Measurements from ENCODE around the gene PCGF2.
A peak's percentile ranks its signal among the peaks of the same experiment; 100 is the strongest.

PCGF2 gene

GRCh38 chr17:38751808-38752307 lies 3.7 kb upstream of the PCGF2 start:
- H3K4me1 ChIP-seq (ENCODE audit: control insufficient read depth, insufficient read depth, low read length) = peaks cover 48% of the 10 kb centered on the region
- peaks cover 3 to 10% of the 10 kb centered on the region in 2 donors for H3K27me3 ChIP-seq (ENCODE audit: control insufficient read depth in 1 of 2, insufficient read depth in 2 of 2, low read length in 2 of 2)
- H3K9ac ChIP-seq (ENCODE audit: low read length in 2 of 2) = peak overlapping the region; percentile 51 to 61
- peaks cover 7 to 8% of the 10 kb centered on the region in 2 donors for H3K36me3 ChIP-seq (ENCODE audit: control insufficient read depth in 2 of 2, insufficient read depth in 2 of 2, low read length in 2 of 2)
- no peaks in the 10 kb centered on the region for H3K9me3 ChIP-seq (ENCODE audit: control insufficient read depth in 2 of 2, low read length in 2 of 2)
- peak overlapping the region; percentile 85 for H3K27ac ChIP-seq (ENCODE audit: low read length)
- peak overlapping the region; percentile 85 to 99 for H3K4me3 ChIP-seq (ENCODE audit: low read length in 2 of 2)

- H3K36me3 ChIP-seq (ENCODE audit: control insufficient read depth in 2 of 2, insufficient read depth in 2 of 2, low read length in 2 of 2) = peaks cover 6 to 7% of the 10 kb centered on the region in 2 donors
- no peaks in the 10 kb centered on the region for H3K9me3 ChIP-seq (ENCODE audit: control insufficient read depth in 2 of 2, low read length in 2 of 2)
- peaks cover 53% of the 10 kb centered on the region for H3K4me1 ChIP-seq (ENCODE audit: control insufficient read depth, insufficient read depth, low read length)
- no peak overlapping the region for H3K9ac ChIP-seq (ENCODE audit: low read length in 2 of 2)
- H3K27ac ChIP-seq (ENCODE audit: low read length) = no peak overlapping the region
- peak overlapping the region in 1 of 2 donors; percentile 99 for H3K4me3 ChIP-seq (ENCODE audit: low read length in 2 of 2)
- peaks cover 3 to 10% of the 10 kb centered on the region in 2 donors for H3K27me3 ChIP-seq (ENCODE audit: control insufficient read depth in 1 of 2, insufficient read depth in 2 of 2, low read length in 2 of 2)
Observed at GRCh38 chr17:38751144-38751807, 3.1 kb upstream of the PCGF2 start.

GRCh38 chr17:38750312-38751121 lies 2.4 kb upstream of the PCGF2 start:
- no peak overlapping the region for H3K9ac ChIP-seq (ENCODE audit: low read length in 2 of 2)
- no peaks in the 10 kb centered on the region for H3K36me3 ChIP-seq (ENCODE audit: control insufficient read depth in 2 of 2, insufficient read depth in 2 of 2, low read length in 2 of 2)
- H3K9me3 ChIP-seq (ENCODE audit: control insufficient read depth in 2 of 2, low read length in 2 of 2) = no peaks in the 10 kb centered on the region
- H3K4me3 ChIP-seq (ENCODE audit: low read length in 2 of 2) = peak overlapping the region; percentile 66 to 75
- peak overlapping the region; percentile 74 for H3K27ac ChIP-seq (ENCODE audit: low read length)
- H3K27me3 ChIP-seq (ENCODE audit: control insufficient read depth in 1 of 2, insufficient read depth in 2 of 2, low read length in 2 of 2) = peaks cover 3 to 10% of the 10 kb centered on the region in 2 donors
- H3K4me1 ChIP-seq (ENCODE audit: control insufficient read depth, insufficient read depth, low read length) = peaks cover 59% of the 10 kb centered on the region

- Histone ChIP-seq H3K4me3 (ENCODE audit: low read length in 2 of 2) (peak overlapping the region; percentile 66 to 75), H3K4me1 (ENCODE audit: control insufficient read depth, insufficient read depth, low read length) (peaks cover 59% of the 10 kb centered on the region), H3K9me3 (ENCODE audit: control insufficient read depth in 2 of 2, low read length in 2 of 2) (no peaks in the 10 kb centered on the region), H3K9ac (ENCODE audit: low read length in 2 of 2) (peak overlapping the region in 1 of 2 donors; percentile 66), H3K36me3 (ENCODE audit: control insufficient read depth in 2 of 2, insufficient read depth in 2 of 2, low read length in 2 of 2) (no peaks in the 10 kb centered on the region), H3K27me3 (ENCODE audit: control insufficient read depth in 1 of 2, insufficient read depth in 2 of 2, low read length in 2 of 2) (peaks cover 3 to 10% of the 10 kb centered on the region in 2 donors), H3K27ac (ENCODE audit: low read length) (peak overlapping the region; percentile 74)
Observed at GRCh38 chr17:38750044-38750311, 1.8 kb upstream of the PCGF2 start.

- Histone ChIP-seq H3K27me3 (ENCODE audit: control insufficient read depth in 1 of 2, insufficient read depth in 2 of 2, low read length in 2 of 2) (peaks cover 3 to 10% of the 10 kb centered on the region in 2 donors), H3K9ac (ENCODE audit: low read length in 2 of 2) (peak overlapping the region; percentile 60 to 66), H3K9me3 (ENCODE audit: control insufficient read depth in 2 of 2, low read length in 2 of 2) (no peaks in the 10 kb centered on the region), H3K27ac (ENCODE audit: low read length) (peak overlapping the region; percentile 74), H3K4me3 (ENCODE audit: low read length in 2 of 2) (peak overlapping the region; percentile 66 to 75), H3K36me3 (ENCODE audit: control insufficient read depth in 2 of 2, insufficient read depth in 2 of 2, low read length in 2 of 2) (no peaks in the 10 kb centered on the region), H3K4me1 (ENCODE audit: control insufficient read depth, insufficient read depth, low read length) (peaks cover 59% of the 10 kb centered on the region)
Observed at GRCh38 chr17:38749223-38750043, 1.3 kb upstream of the PCGF2 start.

- peaks cover 3 to 10% of the 10 kb centered on the region in 2 donors for H3K27me3 ChIP-seq (ENCODE audit: control insufficient read depth in 1 of 2, insufficient read depth in 2 of 2, low read length in 2 of 2)
- peak overlapping the region; percentile 60 to 66 for H3K9ac ChIP-seq (ENCODE audit: low read length in 2 of 2)
- H3K36me3 ChIP-seq (ENCODE audit: control insufficient read depth in 2 of 2, insufficient read depth in 2 of 2, low read length in 2 of 2) = no peaks in the 10 kb centered on the region
- peak overlapping the region; percentile 66 to 75 for H3K4me3 ChIP-seq (ENCODE audit: low read length in 2 of 2)
- H3K27ac ChIP-seq (ENCODE audit: low read length) = peak overlapping the region; percentile 74
- no peaks in the 10 kb centered on the region for H3K9me3 ChIP-seq (ENCODE audit: control insufficient read depth in 2 of 2, low read length in 2 of 2)
- peaks cover 59% of the 10 kb centered on the region for H3K4me1 ChIP-seq (ENCODE audit: control insufficient read depth, insufficient read depth, low read length)
Observed at GRCh38 chr17:38748892-38749222, 721 bp upstream of the PCGF2 start.

GRCh38 chr17:38747463-38748148 lies 530 bp downstream of the PCGF2 start:
- Histone ChIP-seq H3K4me1 (ENCODE audit: control insufficient read depth, insufficient read depth, low read length) (peaks cover 63% of the 10 kb centered on the region), H3K27ac (ENCODE audit: low read length) (peak overlapping the region; percentile 66)

GRCh38 chr17:38746849-38747462 lies 1.2 kb downstream of the PCGF2 start:
- H3K9me3 ChIP-seq (ENCODE audit: control insufficient read depth in 2 of 2, low read length in 2 of 2) = no peaks in the 10 kb centered on the region
- H3K9ac ChIP-seq (ENCODE audit: low read length in 2 of 2) = peak overlapping the region; percentile 47 to 71
- peak overlapping the region; percentile 57 to 81 for H3K4me3 ChIP-seq (ENCODE audit: low read length in 2 of 2)
- H3K27me3 ChIP-seq (ENCODE audit: control insufficient read depth in 1 of 2, insufficient read depth in 2 of 2, low read length in 2 of 2) = peaks cover 3 to 10% of the 10 kb centered on the region in 2 donors
- no peaks in the 10 kb centered on the region for H3K36me3 ChIP-seq (ENCODE audit: control insufficient read depth in 2 of 2, insufficient read depth in 2 of 2, low read length in 2 of 2)
- H3K27ac ChIP-seq (ENCODE audit: low read length) = peak overlapping the region; percentile 66
- peaks cover 66% of the 10 kb centered on the region for H3K4me1 ChIP-seq (ENCODE audit: control insufficient read depth, insufficient read depth, low read length)

More at GRCh38 chr17:38747463-38748148, 530 bp downstream of the PCGF2 start:
- H3K4me3 ChIP-seq (ENCODE audit: low read length in 2 of 2) = peak overlapping the region; percentile 81
- no peaks in the 10 kb centered on the region for H3K36me3 ChIP-seq (ENCODE audit: control insufficient read depth in 2 of 2, insufficient read depth in 2 of 2, low read length in 2 of 2)
- H3K27me3 ChIP-seq (ENCODE audit: control insufficient read depth in 1 of 2, insufficient read depth in 2 of 2, low read length in 2 of 2) = peaks cover 3 to 10% of the 10 kb centered on the region in 2 donors
- peak overlapping the region; percentile 64 to 71 for H3K9ac ChIP-seq (ENCODE audit: low read length in 2 of 2)
- H3K9me3 ChIP-seq (ENCODE audit: control insufficient read depth in 2 of 2, low read length in 2 of 2) = no peaks in the 10 kb centered on the region

GRCh38 chr17:38746004-38746848 lies 1.9 kb downstream of the PCGF2 start:
- H3K9me3 ChIP-seq (ENCODE audit: control insufficient read depth in 2 of 2, low read length in 2 of 2) = no peaks in the 10 kb centered on the region
- peak overlapping the region; percentile 66 for H3K27ac ChIP-seq (ENCODE audit: low read length)
- peaks cover 3 to 10% of the 10 kb centered on the region in 2 donors for H3K27me3 ChIP-seq (ENCODE audit: control insufficient read depth in 1 of 2, insufficient read depth in 2 of 2, low read length in 2 of 2)
- peak overlapping the region; percentile 47 to 71 for H3K9ac ChIP-seq (ENCODE audit: low read length in 2 of 2)
- H3K36me3 ChIP-seq (ENCODE audit: control insufficient read depth in 2 of 2, insufficient read depth in 2 of 2, low read length in 2 of 2) = no peaks in the 10 kb centered on the region
- H3K4me3 ChIP-seq (ENCODE audit: low read length in 2 of 2) = peak overlapping the region; percentile 57 to 81
- H3K4me1 ChIP-seq (ENCODE audit: control insufficient read depth, insufficient read depth, low read length) = peaks cover 69% of the 10 kb centered on the region
